SK-N-MC (cell line): ENCODE results near the gene DLG1.

Experiments used
- DNase-seq: peaks from one replicate; pipeline ENCODE4 v3.0.0-alpha.2; 2011; ENCODE audit warnings: low read depth, low spot score
- H3K27ac ChIP-seq: fragments of 200-600 bp; sonication (generic); 2 replicates; pipeline ENCODE4 v1.5.1; 2016; ENCODE audit warnings: mixed run types
- H3K36me3 ChIP-seq: fragments of 200-600 bp; sonication (generic); 2 replicates; pipeline ENCODE4 v1.6.1; 2017; ENCODE audit warnings: antibody characterized with exemption, low read length, mixed read lengths; ENCODE audit not compliant: insufficient read depth
- H3K4me3 ChIP-seq: fragments of 200-600 bp; sonication (generic); 2 replicates; pipeline ENCODE4 v1.5.1; 2016
- H3K9ac ChIP-seq: fragments of 200-600 bp; sonication (generic); 2 replicates; pipeline ENCODE4 v1.8.0; 2017; ENCODE audit warnings: mixed run types, mixed read lengths; ENCODE audit not compliant: insufficient read length
- H3K9me3 ChIP-seq: fragments of 200-600 bp; sonication (generic); 2 replicates; pipeline ENCODE4 v1.6.1; 2017; ENCODE audit warnings: low read depth, mild to moderate bottlenecking, antibody characterized with exemption, low read length, moderate library complexity, mixed read lengths
- EZH2 ChIP-seq: fragments of 200-600 bp; sonication (generic); IDR thresholded peaks from one replicate; pipeline ENCODE4 v1.6.1; 2017; ENCODE audit warnings: antibody characterized with exemption
- FOXP2 ChIP-seq: optimal IDR thresholded peaks from 2 replicates; pipeline ENCODE3; 2011; ENCODE audit warnings: mild to moderate bottlenecking, moderate library complexity; ENCODE audit not compliant: insufficient read depth; ENCODE audit errors: extremely low read length, control extremely low read depth
- POLR2AphosphoS5 ChIP-seq: IDR thresholded peaks from 2 replicates; pipeline ENCODE4 v1.6.1; 2012; ENCODE audit warnings: mild to moderate bottlenecking, low read depth, low read length, borderline replicate concordance

The DLG1 gene

DNA sequence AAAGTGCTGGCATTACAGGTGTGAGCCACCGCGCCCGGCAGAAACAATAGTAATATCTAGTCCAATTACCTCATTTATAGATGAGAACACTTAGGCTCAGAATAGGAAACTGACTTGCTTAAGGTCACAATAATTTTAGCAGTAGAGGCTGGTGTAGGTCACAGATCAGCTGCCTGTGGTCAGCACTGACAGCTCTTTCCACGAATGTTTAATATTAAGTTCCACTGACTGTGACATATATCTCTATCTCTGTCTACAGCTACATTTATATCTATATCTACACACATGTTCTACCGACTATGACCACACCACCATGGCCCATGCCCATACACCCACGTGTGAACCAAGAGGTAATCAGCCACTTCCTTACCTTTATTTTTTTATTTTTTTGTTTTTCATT is 40.2 kb upstream of the DLG1 start:
- no peaks in the 10 kb centered on the region for H3K9me3 ChIP-seq
- no peak overlapping the region for H3K27ac ChIP-seq
- TF ChIP-seq POLR2AphosphoS5, result no peak
- no peak for TF ChIP-seq EZH2
- no peak for TF ChIP-seq FOXP2
- no peak for DNase-seq
- H3K9ac ChIP-seq, result no peak overlapping the region
- H3K4me3 ChIP-seq, result no peak overlapping the region
- no peaks in the 10 kb centered on the region for H3K36me3 ChIP-seq

DNA sequence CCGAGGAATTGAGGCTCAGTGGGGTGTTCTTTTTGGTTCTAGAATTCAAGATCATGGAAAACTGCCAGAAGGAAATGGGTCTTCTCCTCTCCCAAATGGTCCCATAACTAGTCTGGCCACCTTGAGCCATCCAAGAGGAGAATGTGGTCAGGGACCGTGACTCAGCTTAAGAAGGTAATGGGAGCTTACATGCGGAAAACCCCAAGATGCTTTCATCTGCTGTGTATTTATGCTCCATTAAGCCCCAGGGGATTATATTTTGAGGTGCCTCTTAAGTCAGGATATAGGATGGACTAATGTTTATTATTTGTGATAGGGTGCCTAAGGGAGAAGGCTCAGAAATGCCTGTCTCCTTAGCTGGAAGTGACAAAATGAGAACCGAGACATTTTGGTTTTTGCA is 39.2 kb upstream of the DLG1 start:
- H3K27ac ChIP-seq, result no peak overlapping the region
- no peaks in the 10 kb centered on the region for H3K9me3 ChIP-seq
- no peak overlapping the region for H3K9ac ChIP-seq
- no peaks in the 10 kb centered on the region for H3K36me3 ChIP-seq
- no peak for TF ChIP-seq POLR2AphosphoS5
- H3K4me3 ChIP-seq, result no peak overlapping the region
- DNase-seq, result no peak

DNA sequence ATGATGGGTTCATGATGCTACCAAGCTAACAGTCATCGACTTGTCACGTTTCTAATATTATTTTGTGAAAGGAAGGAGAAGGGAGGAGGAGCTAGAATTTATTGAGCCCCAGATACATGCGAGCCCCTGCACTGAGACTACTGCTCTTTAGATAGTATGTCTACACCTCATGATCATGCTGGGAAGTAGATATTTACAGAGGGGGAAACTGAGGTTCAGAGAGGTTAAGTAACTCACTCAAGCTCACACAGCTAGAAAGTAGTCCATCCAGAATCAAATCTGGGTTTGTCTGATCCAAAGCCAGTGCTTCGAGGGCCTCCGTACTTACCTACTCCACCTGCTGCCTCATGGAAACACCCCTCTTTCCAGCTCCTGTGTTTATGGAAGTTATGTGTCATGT is 38.8 kb upstream of the DLG1 start:
- Histone ChIP-seq H3K36me3 (no peaks in the 10 kb centered on the region), H3K4me3 (no peak overlapping the region), H3K9ac (no peak overlapping the region), H3K9me3 (no peaks in the 10 kb centered on the region), H3K27ac (no peak overlapping the region)
- no peak for TF ChIP-seq FOXP2
- no peak for TF ChIP-seq POLR2AphosphoS5
- TF ChIP-seq EZH2, result no peak
- no peak for DNase-seq

DNA sequence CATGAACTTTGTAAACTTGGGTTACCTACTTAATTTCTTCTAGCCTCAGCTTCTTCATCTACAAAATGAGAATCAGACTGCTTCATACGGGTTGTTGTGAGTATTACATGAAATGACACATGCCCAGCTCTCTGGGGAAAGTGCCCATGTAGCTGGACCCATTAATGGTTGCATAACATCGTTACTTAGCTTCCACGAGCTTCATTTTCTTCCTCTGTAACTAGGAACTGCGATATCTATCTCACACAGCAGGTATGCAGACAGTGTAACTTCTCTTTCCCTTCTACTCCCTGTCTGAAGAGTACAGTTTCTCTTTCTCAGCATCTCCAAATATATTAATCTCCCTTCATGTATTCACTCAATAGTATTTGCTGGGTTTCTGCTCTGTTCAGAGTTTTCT is 37.9 kb upstream of the DLG1 start:
- Histone ChIP-seq H3K36me3 (no peaks in the 10 kb centered on the region), H3K27ac (no peak overlapping the region), H3K9me3 (no peaks in the 10 kb centered on the region), H3K4me3 (no peak overlapping the region), H3K9ac (no peak overlapping the region)
- DNase-seq, result no peak
- TF ChIP-seq EZH2 (no peak), POLR2AphosphoS5 (no peak), FOXP2 (no peak)

DNA sequence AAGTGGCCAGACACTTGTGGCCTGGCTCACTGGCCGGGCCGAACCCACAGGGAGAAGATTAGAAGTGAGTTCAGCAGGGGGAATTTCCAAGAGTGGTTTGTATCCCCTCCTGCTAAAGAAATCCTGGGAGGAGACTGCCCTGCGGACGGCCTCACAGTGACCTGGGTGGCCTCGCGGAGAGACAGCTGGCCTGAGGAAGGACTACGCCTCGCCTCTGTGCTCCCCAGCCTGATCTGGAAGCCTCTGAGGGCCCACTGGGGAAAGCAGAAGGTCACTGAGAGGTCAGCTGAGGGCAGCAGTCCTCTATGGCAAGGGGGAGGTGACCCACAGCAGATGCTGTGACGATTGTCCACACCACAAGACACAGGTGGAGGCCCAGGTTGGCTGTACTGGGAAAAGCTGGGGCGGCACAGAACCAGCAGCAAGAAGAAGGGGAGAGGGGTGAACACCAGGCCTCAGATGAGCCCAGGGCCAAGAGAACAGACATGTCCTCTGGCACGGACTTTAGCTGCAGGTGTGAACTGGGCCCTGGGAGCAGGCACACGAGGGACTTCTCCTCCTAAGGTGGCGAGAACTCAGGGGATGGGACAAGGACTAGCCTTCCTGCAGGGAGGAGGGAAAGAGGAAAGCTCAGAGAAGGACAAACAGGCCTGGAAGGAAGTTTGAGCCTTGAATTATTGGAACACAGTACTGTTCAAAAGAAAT is 37.2 kb upstream of the DLG1 start:
- Histone ChIP-seq H3K27ac (no peak overlapping the region), H3K9me3 (no peaks in the 10 kb centered on the region), H3K36me3 (no peaks in the 10 kb centered on the region), H3K4me3 (no peak overlapping the region), H3K9ac (no peak overlapping the region)
- TF ChIP-seq EZH2 (no peak), FOXP2 (no peak), POLR2AphosphoS5 (no peak)
- DNase-seq, result no peak

DNA sequence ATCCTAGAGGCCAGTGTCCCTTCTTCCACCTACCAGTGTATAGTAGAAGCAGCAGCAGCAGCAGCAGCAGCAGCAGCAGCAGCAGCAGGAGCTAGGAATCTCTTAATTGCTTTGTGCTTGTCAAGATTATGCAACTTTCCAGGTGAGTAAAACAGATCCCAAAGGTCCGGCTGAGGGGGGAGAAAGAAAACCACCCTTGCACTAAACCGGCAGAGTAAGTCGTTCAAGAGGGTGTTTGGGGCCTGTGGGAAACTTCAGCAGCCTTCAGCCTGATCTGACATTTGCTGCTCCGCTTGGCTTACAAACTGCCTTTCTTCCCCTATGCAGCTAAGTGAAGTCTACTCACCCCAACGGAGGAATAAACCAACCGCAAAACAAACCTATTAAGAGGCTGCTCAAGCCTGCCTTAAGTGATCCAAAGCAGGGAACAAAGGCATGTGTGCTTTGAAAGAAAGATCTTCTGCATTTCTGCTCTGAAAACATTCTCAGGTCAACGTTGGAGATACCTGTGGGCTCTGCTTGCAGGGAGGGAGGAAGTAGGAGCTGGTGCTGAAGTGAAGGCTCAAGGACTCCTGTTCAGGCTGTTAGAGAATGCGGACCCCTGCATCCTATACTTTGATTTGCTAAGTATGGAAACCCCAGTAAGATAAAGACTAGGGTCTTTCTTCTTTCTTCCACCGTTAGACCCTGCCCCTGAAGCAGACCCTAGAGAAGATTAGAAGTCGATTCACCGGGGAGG is 35.7 kb upstream of the DLG1 start:
- DNase-seq, result no peak
- Histone ChIP-seq H3K27ac (no peak overlapping the region), H3K36me3 (no peaks in the 10 kb centered on the region), H3K9ac (no peak overlapping the region), H3K9me3 (no peaks in the 10 kb centered on the region), H3K4me3 (no peak overlapping the region)
- TF ChIP-seq POLR2AphosphoS5 (no peak), EZH2 (no peak), FOXP2 (no peak)

DNA sequence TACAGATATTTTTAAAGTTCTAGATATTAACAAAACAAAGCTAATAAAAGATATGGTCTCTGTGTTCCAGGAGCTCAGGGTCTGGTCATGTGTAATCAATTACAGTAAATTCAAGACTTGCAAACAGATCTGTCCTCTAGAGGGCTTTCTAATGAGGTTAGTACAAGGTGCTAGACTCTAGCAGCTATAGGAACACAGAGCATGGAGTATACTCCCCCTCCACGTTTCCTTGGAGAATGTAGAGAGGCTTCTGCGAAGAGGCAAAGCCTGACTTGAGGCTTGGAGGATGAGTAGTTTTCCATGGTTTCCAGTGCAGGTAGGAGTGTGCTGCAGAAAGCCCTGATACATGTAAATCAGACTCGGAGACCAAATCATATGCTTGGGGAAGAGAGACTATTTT is 32.7 kb upstream of the DLG1 start:
- no peak overlapping the region for H3K27ac ChIP-seq
- no peaks in the 10 kb centered on the region for H3K36me3 ChIP-seq
- DNase-seq, result no peak
- no peak overlapping the region for H3K4me3 ChIP-seq
- TF ChIP-seq FOXP2 (no peak), POLR2AphosphoS5 (no peak), EZH2 (no peak)
- H3K9ac ChIP-seq, result no peak overlapping the region
- no peaks in the 10 kb centered on the region for H3K9me3 ChIP-seq

DNA sequence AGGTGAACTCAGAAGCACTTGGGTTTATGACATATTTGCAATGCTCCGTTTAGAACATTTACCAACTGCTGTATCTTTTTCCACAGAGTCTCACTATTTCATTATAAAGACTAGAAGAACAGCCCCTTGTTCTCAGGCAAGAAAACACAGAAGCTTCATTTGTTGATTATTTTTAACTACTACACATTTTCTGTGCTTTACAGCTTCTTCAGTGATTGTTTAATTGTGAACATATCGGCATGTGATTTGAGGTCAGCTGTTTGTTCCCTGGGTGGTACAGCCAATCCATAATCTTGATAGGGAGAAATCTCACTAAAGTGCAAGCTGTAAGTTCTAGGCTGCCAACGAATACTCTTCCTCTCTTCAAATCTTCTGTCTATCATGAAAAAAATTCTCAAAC is 31.0 kb upstream of the DLG1 start:
- TF ChIP-seq FOXP2, result no peak
- Histone ChIP-seq H3K27ac (no peak overlapping the region), H3K4me3 (no peak overlapping the region), H3K9ac (peak overlapping the region; percentile 24), H3K9me3 (no peaks in the 10 kb centered on the region), H3K36me3 (no peaks in the 10 kb centered on the region)
- no peak for DNase-seq

DNA sequence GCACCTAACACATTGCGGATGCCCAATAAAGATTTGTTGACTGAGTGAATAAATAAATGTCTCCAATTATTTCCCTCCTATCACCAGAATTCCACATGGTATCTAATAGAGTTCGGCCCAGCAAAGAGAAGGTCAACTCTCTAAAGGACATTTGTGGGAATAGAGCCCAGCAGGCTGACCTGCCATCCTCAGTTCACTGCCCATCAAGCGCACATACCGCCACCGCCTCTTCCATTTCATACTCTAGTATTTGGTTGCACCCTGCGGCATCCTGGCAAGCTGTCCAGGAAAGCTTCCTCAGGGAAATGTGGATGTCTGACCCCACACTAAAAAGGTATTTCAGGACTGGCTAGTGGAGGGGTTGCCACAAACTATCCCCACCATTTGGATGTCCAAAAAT is 29.8 kb upstream of the DLG1 start:
- Histone ChIP-seq H3K9ac (no peak overlapping the region), H3K9me3 (no peaks in the 10 kb centered on the region), H3K36me3 (no peaks in the 10 kb centered on the region), H3K4me3 (no peak overlapping the region), H3K27ac (no peak overlapping the region)
- TF ChIP-seq FOXP2, result no peak
- TF ChIP-seq POLR2AphosphoS5, result no peak
- no peak for TF ChIP-seq EZH2
- no peak for DNase-seq
